Occipital lobe (tissue), 2 donors: ENCODE results near the gene HNRNPM. TPM values are rescaled to one million over a fixed set of nuclear protein-coding genes. Genes with fewer than 3 reads are reported as not detected.

Source experiments
- DNase-seq: peaks from one replicate; lab custom pipeline; 2025; lab: John Stamatoyannopoulos, UW
- total RNA-seq: library from RNA; depleted of rRNA; stranded (reverse); fragments of >200 nt; gene quantifications from one replicate; pipeline ENCODE4 v1.2.3, GENCODE V29; 2014

The HNRNPM gene
- total RNA-seq, 1 donor from 2014 or later: 49.9 TPM

DNA sequence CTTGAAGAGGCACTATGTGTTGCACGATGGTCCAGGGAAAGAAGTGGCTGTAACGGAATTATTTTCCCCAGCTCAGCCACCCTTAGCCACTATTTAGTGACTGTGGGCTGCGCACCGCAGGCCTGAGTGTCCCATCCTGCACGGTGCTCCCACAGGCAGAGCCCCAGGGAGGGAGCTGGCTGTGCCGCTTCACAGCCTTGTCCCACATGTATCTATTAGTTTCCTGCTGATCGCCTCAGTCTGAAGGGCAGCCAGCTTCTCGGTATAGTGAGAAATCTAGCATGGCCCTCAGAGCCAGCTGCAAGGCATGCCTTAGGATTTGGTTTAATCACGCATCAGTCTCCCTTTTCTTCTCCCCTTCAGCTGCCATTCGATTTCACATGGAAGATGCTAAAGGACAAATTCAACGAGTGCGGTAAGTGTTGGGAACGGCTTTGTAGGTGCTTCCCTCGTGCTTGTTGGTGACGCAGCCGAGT is 41.9 kb downstream of the HNRNPM start:
- DNase-seq: no peak

DNA sequence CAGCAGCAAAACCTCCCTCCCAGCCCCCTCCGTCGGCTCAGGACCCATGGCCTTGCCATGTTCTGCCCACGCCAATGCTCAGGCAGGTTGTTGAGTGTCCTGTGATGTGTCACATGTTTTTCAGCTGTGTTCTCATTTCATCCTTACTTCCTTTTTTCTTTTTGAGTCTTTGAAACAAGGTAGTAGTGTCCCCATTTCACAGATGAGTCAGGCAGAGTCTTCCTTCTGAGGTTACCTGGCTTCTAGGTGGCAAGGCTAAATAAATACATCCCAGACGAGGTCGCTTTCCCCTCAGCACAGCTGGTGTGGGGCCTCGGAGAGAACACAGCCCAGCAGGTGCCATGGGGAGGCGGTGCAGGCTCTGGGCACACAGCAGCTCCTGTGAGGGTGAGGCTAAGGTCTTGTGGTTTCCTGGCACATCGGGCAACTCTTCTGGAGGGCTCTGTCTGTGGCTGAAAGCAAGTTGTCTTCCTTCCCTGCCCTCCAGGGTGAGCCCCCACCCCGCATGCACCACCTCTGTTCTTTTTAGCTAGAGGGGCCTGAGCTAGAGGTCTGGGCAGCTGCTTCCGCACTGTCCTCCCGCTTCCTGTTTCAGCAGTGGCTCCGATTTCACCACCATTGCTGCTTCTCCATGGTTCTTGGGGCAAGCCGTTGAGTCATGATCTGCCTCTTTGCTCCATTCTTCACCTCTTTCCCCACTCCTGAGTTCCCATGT is 42.5 kb downstream of the HNRNPM start:
- peak; percentile 11 for DNase-seq

DNA sequence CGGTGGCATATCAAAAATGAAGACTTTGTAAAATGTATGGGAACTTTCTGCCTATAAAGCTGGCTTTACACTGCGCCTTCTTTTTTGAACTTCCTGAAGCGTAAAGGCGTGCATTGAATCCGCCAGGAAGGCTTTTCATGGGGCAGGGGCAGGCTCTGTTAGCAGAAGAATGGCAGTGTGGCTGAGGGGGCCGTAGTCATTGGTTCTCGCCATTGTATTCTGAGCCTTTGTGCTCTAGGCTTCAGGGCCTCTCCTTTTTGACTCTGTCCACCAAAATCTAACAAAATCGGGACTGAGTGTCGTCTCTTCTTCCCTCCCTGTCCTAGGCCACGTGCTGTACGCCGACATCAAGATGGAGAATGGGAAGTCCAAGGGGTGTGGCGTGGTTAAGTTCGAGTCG is 43.6 kb downstream of the HNRNPM start:
- DNase-seq: no peak

DNA sequence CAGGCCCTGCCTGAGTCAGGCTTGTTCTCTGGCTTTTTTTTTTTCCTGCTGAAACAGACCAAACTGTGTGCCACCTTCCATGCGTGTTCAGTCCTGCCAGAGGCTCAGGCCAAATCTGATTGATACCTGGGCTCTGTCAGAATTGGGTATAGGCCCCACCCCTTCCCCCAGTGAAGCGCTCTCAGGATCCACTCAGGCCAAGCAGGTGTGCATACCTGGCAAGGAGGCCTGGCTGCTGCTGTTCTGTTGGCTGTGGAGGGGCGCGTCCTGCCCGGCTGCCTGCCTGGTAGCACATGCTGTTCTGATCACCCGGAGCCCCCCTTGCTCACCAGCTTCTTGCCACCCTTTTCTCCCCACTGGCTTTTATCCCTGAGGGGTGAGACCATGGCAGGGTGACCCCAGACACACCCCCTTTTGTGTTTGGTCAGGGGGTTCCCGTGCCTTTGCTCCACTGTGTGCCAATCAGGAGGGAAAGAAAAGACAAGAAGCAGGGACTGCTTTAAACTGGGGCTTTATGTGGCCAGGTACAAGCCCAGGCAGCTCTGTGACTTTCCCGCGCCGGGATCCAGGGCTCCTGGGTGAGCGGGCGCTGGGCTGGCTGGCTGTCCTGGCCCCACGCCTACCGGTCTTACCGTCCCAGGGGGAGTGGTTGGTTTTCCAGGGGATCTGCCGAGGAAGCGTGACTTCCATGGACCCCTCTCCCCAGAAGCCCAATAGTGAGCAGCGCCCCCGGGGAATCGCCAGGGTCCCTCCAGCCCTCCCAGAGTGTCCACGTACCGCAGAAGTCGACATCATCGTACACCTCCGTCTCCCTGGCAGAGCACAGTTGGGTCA is 45.0 kb downstream of the HNRNPM start:
- DNase-seq: no peak

DNA sequence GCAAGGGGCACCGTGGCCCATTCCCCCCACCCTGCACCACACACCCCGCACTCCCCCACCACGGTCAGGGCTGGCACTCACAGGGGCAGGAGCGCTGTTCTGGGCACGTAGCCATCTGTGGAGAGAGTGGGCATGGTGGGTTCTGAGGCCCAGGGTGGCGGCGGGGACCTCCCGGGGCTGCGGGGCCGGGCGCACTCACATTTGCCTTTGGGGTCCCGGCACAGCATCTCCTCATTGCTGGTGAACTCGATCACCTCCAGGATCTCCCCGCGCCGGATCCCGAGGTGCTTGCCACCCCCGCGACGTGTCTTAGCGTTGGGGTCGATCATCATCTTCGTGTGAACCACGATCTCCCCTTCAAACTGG is 45.6 kb downstream of the HNRNPM start:
- no peak for DNase-seq

DNA sequence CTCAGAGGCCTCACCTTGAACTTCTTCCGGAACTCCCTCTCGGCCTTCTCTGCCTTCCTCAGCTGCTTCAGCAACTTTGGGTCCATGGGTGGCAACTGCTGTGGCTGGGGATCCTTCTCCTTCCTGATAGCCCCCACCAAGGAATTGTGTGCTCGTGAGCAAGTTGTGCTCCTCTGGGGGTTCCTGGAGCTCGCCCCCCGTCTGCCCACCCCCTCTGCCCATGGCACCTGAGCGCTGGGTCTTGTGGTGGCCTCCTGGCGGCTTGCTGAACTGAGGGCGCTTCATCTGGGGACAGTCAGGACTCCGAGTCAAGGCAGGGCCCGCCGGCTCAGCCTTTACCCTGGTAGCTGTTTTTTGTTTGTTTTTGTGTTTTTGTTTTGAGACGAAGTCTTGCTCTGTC is 46.1 kb downstream of the HNRNPM start:
- DNase-seq: no peak

DNA sequence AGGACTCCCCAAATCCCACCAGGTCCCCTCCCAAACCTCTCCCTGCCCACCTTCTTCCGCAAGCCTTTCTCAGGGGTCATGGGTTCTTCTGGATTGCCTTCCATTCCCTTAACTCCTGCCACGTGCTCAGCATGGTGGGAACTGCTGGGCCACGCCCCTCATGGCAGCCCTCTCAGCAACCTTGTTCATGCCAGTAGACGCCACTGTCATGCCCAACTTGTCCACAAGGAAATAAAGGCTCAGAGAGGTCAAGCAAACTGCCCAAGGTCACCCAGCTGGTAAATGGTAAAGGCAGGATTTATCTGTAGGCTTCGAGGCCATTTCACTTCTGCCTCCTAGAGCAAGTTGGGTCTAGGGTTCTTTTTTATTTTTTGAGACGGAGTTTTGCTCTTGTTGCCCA is 46.8 kb downstream of the HNRNPM start:
- DNase-seq: no peak

DNA sequence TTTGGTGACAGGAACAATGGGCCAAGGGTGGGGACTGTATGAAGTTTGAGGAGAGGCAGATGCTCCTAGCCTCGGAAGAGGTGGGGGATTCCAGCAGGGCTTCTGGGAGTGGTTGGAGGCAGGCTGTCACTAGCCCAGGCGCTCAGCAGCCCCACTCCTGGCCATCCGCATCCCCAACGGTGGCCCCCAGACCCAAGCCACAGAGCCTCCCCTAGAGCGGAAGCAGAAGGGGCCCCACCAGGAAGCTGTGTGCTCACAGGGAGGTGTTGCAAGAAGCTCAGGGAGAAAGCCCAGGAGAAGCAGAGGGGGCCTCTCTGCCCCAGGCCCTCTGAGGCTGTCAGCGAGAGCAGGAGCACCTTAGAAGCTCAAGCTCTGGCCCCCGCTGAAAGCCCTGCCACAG is 49.4 kb downstream of the HNRNPM start:
- no peak for DNase-seq

DNA sequence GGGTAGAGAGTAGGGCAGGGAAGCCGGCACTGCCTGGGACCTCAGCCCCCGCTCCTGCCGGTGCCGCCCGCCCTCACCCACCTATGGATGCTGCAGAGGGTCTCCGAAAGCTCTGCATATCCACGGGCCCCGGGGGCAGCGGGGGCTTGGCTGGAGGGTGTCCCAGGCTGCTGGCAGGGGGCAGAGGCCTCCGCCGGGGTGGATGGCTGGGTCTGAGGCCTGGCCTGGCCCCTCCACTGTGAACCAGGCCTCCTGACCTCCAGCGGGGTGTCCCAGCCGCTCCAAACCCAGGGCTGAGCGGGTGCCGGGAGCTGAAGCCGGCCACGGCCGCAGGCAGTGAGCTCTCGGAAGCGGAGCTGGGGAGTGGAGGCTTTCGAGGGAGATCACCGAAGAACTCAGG is 53.5 kb downstream of the HNRNPM start:
- DNase-seq: no peak

DNA sequence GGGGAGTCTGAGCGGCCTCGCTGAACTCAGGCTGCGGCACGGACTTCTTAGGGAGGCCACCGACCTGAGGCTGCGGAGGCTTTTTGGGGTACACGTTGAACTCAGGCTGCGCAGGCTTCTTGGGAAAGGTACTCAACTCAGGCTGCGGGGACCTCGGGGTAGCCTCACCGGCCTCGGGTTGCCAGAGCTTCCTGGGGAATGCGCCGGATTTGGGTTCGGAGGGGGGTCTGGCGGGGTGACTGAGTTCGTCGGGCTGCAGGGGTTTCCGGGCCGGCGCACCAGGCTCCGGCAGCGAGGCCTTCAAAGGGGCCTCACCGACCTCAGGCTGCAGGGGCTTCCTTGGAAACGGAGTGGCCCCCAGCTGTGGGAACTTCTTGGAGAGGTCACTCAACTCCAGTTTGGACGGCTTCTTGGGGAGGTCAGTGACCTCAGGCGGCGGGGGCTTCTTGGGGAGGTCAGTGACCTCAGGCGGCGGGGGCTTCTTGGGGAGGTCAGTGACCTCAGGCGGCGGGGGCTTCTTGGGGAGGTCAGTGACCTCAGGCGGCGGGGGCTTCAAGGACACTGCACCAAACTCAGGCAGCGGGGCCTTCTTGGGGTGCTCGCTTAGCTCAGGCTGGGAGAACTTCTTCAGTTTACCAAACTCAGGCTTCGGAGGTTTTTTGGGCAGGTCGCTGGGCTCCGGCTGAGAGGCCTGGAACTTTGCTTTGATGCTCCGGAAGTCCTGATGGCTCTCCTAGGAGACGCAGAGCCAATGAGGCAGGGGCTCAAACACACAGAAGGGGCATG is 54.5 kb downstream of the HNRNPM start:
- no peak for DNase-seq

DNA sequence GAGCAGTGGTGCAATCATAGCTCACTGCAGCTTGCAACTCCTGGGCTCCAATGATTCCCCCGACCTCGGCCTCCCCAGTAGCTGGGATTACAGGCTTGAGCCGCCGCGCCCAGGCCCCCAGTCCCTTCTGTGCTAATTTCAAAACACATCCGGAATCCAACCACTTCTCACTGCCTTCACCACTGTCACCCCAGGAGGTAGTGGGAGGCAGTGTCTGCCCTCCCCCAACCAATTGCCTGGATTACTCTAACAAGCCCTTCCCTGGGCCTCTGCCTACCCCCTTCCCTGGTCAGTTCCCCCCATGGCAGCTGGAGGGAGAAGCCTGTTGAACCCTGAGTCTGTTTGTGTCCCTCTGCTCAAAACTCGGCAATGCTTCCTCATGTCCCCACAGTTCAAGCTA is 55.4 kb downstream of the HNRNPM start:
- no peak for DNase-seq

DNA sequence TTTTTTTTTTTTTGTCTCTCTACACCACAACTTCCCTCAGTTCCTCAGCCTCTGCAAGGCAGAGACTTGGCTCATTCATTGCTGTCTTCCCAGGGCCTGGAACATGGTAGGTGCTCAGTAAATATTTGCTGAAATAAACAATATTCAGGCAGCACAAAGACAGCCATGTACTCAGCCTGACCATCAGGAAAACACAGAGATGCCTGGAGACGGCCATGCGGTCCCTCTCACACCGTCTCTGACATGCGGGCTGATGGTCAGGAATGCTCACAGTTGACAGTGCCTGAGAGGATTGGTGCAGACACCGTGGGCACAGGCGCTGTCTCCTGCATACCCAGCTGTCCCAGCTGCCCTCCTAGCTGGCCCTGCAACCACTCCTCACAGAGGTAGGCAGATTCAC is 56.7 kb downstream of the HNRNPM start:
- no peak for DNase-seq

DNA sequence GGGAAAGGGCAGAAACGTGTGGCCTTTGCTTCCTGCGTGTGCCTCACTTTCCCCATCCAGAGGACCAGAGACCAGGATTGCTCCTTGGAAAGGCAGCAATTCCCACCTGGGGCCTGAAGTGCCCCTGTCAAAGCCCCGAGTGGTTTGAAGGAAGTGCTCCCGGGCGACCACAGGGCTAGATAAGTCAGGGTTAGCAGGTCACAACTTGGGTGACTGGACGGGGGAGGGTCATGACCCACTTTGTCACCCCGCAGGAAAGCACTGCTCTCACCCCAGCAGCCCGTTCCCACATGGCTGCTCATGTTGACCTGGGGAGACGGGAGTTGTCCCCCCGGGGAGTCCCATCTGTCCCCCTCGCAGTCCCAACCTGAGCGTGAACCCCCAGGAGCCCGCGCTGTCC is 57.2 kb downstream of the HNRNPM start:
- DNase-seq: no peak

DNA sequence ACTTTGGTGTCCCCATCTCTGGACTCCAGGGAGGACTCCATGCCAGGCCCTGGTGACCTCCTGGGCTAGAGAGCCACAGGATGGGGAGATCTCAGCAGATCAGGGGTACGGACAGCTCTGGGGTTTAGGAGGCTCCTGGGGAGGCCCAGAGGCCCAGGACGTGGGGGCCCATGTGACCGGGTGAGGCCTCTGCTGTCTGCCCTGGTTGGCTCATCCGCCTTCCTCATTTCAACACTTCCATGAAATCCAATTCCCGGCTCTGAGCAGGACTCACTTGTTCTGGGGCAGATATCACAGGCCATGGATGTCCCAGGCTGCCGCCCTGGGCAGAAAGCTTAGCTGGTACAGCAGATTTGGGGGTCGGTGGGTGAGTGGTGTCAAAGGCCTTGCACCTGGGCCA is 58.7 kb downstream of the HNRNPM start:
- no peak for DNase-seq

DNA sequence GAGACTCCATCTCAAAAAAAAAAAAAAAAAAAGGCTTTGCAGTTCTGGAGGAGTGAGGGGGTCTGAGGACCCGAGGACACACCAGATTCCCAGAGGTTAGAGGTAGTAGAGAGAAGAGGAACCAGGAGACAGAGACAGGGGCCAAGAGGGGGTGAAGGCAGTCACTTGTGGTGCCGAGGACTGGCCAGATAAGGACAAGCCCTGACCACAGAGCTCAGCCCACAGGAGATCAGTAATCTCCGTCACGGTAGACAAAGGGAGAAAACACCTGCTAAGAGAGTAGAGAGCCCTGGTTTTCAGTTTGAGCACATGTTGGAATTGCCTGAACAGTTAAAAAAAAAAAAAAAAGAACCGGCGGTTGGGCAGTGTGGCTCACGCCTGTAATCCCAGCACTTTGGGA is 59.4 kb downstream of the HNRNPM start:
- no peak for DNase-seq

DNA sequence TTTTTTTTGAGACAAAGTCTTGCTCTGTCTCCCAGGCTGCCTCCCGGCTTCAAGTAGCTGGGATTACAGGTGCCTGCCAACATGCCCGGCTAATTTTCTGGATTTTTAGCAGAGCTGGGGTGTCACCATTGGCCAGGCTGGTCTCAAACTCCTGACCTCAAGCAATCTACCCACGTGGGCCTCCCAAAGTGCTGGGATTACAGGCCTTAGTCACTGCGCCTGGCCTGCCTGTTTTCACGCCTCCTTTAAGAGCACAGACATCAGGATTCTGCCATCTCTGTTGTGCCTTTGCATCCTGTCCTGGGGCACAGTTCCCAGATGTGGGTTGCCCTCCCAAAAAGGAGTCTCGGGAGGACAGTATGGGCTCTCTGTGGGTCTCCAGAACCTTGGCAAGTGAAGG is 60.1 kb downstream of the HNRNPM start:
- DNase-seq: no peak

DNA sequence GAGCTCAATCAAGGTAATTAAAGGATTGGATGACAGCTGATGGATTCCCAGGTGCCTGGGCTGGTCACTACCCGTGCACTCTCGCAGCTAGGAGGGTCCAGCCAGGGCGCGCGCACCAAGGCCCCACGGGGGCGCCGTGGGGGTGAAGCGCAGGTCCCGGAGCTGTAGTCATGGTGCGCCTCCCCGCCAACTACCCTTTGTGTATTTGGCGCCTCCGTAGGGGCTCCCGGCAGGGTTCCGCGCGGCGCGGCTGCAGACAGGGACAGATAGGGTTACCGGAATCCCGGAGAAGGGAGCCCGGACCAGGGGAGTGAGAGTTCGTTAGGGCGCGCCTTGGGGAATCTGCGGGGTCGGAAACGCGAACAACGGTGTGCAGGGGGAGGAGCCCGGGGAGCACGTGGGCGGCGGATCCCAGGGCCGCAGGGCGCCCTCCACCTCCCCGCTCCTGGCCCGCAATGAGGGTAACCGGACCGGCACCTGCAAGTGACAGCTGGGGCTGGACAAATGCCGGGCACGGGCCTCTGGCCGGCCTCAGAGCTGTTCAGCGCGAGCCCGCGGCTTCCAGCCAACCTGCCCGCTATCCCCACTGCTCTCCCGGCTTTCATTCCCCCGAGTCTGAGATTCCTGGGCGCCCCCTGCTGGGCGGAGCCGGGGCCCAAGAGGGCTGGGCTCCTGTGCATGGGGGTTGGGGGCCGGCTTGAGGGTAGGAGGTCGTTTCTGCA is 61.1 kb downstream of the HNRNPM start:
- DNase-seq: peak; percentile 65

DNA sequence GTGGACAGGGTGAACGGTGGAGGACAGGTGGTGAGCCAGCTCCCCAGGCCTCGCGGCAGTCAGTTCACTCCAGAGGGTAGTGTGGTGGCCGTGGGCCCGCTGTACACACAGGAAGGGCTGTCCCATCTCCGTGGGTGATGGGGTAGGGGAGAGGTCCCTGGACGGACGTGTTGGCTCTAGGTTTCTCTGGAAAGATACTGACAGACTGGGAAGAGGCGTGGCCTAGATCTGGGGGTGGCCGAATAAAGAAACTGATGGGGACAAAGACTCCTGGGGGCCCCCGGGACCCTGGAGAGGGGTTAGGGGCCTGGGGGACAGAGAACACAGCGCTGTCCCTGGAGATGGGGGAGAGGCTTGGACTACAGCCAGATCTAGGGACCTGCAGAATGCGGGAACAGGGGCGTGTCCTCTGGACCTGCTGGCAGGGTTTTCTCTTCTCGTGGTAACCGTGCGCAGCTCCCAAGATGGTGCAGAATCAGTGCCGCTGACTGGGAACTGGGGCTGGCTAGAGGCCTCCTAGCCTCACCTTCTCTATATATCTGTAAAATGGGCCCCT is 61.7 kb downstream of the HNRNPM start:
- DNase-seq: no peak

DNA sequence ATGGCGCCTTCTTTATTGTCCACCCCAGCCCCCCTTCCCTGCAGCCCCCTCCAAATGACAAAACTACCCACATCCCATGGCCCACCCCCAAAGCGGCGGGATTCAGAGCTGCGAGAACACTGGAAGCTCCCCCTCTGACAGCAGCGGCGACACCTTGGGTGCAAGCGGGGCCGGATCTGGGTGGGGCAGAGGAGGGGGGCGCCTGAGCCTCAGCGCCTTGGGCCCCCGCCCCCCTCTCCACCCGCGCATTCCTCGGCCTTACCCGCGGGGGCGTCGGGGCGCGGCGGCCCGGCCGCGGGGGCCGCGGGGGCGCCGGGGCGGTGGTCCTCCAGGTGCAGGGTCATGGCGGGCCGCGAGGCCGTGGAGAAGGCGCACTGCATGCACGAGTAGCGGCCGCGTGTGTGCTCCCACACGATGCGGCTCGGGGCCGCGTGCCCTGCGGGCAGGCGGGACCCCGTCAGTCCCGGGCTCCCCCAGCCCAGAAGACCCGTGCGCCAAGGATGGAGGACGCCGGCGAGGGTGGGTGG is 65.9 kb downstream of the HNRNPM start:
- no peak for DNase-seq

DNA sequence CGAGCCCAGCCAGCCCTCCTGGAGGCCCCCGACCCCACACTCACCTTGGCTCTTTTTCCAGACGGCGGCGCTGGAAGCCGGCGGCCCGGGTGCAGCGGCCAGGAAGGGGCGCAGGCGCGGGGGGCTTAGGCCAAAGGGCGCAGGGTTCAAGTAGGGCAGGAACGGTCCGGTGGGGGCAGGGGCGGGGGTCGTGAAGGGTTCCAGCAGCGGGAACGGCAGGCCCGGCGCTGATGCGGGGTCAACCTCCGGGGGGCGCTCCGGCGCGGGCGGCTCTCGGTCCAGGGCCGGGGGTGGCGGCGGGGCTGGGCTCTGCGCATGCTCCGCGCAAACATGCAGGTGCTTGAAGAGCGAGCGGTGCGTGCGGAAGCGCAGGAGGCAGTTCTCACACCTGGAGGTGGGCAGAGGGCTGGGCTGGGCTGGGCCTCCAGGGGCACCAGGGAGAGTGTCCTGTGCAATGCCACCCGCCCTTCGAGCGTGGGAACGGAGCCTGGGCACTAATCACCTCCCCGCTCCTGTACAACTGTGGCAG is 66.9 kb downstream of the HNRNPM start:
- no peak for DNase-seq
